ENCODE results near the gene TPD52L1.

Gene TPD52L1

GRCh38 chr6:125183391-125183790 lies 29.8 kb downstream of the TPD52L1 start:
- DNase-seq, result no peak

DNA sequence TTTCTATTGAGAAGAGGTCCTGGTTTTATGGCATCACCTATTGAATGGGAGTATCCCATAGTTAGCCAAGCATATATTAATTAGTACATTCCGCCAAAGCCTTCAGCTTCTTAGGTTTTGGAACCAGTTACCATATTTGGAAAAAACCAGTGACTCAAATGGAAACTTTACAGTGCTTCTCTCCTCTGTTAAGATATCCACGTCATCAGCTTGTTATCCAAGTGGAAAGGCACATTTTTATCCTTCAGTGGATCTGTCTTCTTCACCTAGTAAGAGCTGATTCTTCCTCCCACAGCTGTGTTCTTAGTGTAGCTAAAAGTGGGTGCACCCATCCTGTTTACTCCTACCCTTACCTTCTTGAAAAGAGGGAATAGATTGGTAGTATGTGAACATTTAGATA lies 34.5 kb downstream of the TPD52L1 start:
- no peak for DNase-seq

DNA sequence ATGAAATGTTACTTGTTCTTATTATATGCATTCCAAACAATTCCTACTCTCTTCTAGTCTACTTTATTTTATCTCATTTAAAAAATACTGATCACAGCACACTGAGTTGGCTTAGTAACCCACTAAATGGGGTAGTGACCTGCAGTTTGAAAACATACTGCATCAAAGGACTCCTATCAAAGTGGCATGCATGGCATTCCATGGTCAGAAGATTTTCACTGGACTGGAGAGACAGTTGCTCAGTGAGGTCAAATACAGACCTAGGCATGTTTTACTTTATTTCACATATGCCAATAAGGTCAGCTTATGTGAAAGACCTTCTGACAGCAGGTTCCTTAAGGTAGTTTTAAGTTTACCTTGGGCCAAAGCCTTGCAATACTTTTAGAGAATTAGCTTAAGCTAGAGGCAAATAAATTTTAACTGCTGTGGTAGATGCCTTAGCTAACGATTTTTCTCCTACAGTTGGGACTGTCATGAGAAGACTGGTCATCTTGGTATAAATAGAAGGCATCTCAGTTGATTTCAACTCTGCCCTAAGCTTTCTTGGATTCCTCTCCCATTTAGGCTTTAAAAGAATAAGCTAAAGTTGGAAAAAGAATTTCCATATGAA lies 35.1 kb downstream of the TPD52L1 start:
- no peak for DNase-seq

DNA sequence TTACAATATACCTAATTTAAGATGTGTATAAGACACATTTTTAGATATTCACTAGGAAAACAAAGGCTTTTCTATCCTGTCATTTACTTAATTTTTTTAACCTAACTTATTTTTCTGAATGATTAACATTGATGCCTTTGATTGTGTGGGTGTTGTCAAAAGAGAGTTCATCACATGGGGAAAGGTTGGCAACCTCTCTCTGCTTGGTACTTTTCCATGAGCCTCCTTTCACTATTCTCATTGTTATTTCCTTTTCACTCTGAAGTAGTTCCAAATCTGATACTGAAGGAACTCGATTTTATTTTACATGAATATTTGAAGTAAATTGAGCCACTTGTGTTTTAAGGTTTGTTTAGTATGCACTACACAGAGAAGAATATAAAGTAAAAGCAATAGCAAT lies 35.9 kb downstream of the TPD52L1 start:
- no peak for DNase-seq

DNA sequence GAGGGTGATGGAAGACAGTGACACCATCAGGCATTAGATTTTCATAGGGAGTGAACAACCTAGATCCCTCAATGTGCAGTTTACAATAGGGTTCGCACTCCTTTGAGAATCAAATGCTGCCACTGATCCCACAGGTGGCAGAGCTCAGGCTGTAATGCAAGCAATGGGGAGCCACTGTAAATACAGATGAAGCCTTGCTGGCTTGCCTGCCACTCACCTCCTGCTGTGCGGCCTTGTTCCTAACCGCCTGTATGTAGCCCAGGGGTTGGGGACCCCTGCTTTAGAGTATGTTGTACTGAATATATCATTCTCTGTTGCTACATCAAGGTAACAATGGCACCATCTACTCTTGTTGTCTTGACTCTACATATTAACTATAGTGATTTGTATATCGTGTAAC lies 37.1 kb downstream of the TPD52L1 start:
- DNase-seq, result no peak

DNA sequence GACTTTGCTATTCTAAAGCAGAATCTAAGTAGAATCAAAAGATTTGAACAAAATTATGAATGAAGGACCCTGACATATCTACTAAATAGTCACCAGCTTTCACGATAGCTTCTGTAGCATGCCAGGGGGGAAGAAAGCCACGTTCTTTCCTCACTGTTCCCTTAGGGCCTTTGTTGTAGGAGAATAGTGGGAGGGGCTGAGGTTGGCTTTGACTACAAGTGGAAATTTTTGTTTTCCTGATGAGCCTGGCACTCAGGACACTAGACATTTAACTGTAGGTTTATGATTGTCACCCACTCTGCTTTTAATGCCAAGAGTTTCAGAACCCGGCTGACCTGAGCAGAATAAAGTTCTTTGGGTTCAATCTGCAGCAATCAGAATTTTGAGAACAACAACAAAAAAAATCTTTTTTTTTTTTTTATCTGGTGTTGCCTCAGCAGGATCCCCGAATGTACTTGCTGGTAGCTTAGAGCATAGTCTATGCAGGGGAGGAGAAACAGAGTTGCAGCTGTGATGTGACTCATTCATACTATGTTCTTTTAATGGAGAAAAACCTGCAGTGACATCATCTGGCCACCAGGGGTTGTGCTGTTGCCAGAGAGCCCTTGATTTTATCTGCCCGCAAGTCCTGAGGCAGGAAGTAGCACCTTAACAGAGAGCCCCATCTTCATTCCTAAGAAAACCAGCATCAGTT lies 38.5 kb downstream of the TPD52L1 start:
- DNase-seq, result no peak

- DNase-seq, result no peak
These were observed 39.0 kb downstream of the TPD52L1 start for GRCh38 chr6:125192610-125192930.

DNA sequence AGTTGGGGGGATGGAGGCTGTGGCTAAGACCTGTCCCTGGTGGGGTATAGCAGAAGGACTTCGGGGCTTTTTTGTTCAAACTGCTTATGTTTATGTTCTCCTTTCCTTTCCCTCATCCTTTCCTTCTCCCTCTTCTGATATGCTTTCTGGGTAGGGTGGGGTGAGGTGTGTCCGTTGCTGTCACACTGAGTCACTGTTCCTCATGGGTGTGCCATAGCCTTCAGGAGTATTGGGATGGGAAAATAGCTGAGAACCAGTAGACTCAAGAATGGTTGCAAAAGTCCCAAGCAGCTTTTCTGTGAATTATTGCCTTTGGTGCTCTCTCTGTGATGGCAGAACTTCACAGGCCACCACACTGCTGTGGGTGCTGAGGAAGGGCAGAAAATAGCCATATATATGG lies 39.6 kb downstream of the TPD52L1 start:
- no peak for DNase-seq

GRCh38 chr6:125194941-125195340 lies 41.4 kb downstream of the TPD52L1 start:
- DNase-seq, result no peak

- no peak for DNase-seq
These were observed 42.0 kb downstream of the TPD52L1 start for GRCh38 chr6:125195526-125195925.

DNA sequence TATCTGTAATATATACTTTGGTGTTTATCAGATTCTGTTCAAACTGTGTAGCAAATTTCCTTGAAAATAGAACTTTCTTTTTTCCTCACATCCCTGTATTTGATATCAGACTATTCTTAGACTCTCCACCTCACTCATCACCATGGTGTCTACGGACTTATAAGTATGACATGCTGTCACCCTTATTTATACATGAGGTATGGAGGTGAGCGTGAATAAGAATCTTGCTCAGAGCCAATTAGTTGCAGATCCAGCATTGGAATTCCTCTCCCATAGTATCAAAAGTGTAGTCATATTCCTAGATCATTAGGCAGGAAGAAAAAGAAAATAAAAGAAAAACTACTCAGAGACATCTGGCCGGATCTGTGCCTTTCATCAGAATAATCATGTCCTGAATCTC lies 43.0 kb downstream of the TPD52L1 start:
- no peak for DNase-seq

GRCh38 chr6:125197795-125198269 lies 44.3 kb downstream of the TPD52L1 start:
- no peak for DNase-seq

DNA sequence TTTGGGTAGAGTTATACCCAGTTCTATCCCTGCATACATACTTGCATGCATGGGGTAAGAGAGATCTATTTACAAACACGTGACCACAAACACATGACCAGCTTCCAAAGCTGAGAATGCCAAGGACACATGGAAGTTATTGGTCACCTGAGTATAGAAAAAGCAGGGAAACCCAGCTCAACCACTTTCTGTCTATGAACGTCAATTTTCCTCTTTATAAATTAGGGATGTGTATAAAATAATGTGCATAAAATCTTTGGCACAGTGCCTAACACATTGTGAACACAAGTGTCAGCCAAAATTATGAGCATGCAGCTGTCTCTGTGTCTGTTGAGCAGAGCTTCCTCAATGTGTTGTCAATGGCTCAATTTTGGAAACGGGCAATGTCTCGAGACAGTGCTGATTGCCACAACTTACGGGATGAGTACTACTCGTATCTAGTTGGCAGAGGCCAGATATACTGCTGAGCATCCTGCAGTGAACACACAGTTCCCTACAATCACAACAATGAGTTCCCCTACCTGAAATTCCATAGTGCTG lies 44.9 kb downstream of the TPD52L1 start:
- DNase-seq, result no peak

DNA sequence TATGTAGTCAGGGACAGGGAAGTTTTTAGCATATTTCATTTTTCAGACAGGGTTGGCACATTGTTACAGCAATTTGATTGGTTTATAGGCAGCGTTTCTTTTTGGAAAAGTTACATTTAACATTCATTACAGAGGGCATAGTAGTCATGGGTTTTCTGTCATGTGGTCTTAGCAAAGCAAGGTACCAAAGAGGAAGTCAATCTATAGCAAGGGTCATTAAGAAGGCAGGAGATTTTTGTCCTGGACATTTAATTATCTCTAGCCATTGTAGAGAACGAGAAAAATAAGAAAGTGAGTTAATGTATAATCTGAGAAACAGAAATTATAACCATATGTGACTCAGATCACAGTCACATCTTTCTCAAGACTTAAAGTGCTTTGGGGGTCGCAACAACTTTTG lies 47.4 kb downstream of the TPD52L1 start:
- no peak for DNase-seq

DNA sequence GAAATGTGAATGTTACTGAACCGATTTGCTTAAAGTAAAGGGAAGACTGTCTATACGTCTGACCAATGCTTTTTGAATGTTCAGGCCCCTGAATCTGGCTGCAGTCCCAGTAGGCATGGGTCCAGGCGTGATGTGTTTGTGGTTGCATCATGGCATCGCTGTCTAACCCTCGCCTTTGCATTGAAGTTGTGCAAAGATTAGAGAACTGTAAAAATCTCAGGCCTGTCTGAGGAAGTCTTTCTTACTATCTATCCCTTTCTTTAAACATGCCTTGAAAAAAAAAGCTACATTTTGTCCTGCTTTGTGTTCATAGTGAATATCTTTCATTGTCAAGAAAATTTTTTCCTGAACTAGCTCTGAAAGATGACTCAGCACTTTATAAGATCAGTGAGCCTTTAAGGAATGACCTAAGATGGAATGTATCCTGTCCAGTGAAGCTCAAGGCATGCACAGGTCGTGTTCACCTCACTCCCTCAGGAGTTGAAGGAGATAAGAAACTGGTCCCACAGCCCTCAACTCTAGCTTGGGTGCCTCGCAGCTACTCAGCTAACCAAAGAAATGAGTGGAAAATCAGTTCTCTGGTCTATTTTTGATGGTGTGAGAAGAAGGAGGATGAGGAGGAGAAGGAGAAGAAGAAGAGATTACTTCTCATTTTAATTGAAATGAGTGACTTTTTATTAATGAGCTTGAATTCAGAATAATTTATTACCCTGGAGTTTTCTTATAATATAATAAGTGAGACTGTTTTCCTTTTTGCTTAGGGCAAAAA lies 48.6 kb downstream of the TPD52L1 start:
- DNase-seq, result no peak

DNA sequence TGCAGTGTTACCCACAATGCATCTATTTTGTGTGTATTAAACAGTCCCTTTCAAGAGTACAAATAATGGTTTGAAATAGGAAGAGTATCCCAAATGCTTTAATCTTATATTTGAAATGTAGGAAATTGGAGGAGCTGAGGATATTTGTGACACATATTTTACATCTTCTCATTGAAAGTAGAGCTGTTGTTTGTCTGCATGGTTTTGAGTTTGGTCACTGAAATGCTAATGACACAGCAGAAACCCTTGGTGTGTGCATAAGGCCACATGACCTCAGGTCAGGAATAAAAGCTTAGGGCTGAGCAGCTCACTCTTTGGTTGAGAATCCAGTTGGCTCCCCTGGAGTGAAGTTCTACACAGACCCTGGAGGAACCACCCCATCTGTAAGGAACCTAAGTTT lies 49.8 kb downstream of the TPD52L1 start:
- DNase-seq, result no peak

GRCh38 chr6:125205931-125206330 lies 52.4 kb downstream of the TPD52L1 start:
- DNase-seq, result no peak

- no peak for DNase-seq
These were observed 52.8 kb downstream of the TPD52L1 start for GRCh38 chr6:125206389-125206788.

GRCh38 chr6:125207956-125208355 lies 54.4 kb downstream of the TPD52L1 start:
- DNase-seq, result no peak

DNA sequence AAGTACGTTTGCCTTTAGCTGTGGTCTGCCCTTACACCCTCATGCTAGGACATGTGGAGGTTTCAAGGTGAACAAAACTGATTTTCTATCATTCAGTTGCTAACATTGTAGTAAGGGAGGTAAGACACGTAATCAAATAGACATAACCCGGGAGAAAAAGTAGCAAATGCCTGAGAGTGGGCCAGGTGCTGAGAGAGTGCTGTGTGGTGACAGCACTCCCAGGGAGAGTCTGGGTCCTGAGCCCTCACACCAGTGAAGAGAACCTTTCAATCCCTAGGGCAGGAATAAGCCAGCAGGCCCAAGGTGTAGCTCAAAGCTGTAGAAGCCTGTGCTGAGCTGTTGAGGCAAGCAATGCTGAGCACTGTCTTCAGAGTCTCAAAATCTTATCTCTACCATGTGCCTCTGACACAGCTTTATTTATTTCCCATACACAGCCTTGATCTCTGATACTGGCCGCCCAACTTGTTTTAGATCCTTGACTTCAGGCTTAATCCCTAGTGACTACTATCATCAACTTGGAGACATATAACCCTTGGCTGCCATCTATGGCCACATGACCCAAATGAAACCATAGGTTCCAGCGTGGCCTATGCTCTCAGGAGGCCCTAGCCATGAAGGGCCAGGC lies 55.2 kb downstream of the TPD52L1 start:
- DNase-seq, result no peak

GRCh38 chr6:125210667-125211066 lies 57.1 kb downstream of the TPD52L1 start:
- DNase-seq, result no peak

GRCh38 chr6:125211352-125211751 lies 57.8 kb downstream of the TPD52L1 start:
- DNase-seq, result no peak

- no peak for DNase-seq
These were observed 58.8 kb downstream of the TPD52L1 start for GRCh38 chr6:125212377-125212776.
